ENCODE results near the gene GAS2L1.

The GAS2L1 gene

DNA sequence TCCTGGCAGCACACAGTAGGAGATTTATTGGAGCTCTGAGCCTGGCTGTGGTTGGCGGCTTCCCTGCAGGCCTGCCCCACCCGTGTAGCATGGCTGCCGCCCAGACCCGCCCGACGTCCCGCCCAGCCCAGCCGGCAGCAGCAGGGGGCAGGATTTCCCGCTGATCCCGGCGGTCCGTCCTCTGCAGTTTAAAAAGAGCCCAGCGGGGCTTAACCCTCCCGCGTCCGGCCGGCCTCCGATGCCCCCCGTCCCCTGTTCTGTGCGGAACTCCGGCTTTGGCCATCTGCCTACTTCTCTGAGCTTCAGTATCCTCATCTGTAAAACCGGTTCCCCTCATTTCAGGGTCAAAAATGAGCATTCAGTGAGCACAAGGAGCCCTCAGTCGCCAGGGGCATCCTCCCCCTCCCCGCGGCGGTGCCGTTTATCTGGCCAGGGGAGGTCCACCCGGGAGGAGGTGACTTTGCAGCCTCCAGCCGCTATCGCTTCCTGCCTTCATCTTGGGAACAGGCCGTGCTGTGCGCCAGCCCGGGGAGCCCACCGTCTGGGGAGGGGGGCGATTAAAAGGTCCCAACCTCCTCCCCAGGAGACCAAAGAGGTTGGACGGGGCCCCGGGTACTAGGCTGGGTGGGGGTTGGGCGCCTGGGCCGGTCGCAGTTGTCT is at the start of gene GAS2L1:
GAS2L1 (plus strand) TSS at position 476 of the 660 bp plus-strand sequence. CDS start 1,456 bp downstream, outside the sequence.
- TF ChIP-seq ZNF274 (IDR thresholded peaks at IDR 0.05; ENCODE audit: low read depth, low read length), result no peak
- H3K4me3 ChIP-seq (ENCODE audit: low read length), result peak within 1 kb of the TSS; percentile 10; the same call in 1 of the 2 replicates

DNA sequence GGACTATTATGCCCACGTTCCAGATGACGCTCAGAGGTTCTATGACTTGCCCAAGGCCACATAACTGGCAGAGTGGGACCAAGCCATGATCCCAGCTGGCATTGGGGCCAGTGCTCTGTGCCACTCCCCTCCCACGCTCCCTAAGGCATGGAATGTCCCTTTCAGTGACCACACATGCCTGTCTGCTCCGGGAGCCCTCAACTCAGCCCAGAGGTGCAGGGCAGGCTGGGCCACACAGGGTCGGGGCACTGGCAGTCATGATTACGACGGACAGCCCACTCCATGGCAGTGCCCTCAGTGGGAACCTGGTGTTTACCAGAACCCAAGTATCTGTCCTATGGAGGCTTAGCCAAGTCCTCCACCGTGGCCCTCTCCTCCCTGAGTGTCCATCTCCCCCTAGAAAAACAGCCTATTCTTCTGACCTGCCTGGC is 48.7 kb upstream of the GAS2L1 start:
- TF ChIP-seq ZNF274 (IDR thresholded peaks at IDR 0.05; ENCODE audit: low read depth, low read length), result no peak
- H3K4me3 ChIP-seq (ENCODE audit: low read length), result no peak overlapping the region

DNA sequence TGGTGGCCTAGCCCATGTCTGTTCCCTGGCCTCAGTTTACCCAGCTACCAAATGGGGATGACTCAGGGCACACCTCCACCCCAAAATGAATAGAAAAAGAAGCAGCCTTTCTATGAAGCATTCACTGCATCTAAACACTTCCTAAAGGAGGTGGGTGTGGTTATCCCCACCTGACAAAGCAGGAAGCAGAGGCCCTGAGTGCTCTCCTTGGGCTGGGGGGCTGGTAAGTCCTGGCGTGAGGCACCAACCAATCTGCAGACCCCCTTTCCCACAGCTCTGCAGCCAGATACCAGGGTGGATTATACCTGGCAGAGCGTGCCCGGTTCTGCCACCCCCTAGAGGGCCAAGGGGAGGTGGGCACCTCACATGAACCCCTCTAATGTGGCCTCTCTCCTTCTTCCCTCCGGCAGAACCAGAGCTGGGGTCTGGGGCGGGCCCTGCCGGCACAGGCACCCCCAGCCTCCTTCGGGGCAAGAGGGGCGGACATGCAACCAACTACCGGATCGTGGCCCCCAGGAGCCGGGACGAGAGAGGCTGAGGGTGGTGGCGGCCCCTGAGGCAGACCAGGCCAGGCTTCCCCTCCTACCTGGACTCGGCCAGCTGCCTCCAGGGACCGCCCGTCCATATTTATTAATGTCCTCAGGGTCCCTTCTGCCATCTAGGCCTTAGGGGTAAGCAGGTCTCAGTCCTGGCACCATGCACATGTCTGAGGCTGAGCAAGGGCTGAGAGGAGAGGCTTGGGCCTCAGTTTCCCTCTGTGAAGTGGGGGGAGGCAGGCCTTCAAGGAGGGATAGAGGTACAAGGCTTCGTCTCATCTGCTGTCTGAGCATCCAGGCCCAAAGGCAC is 47.8 kb upstream of the GAS2L1 start:
- no peak for TF ChIP-seq ZNF274 (IDR thresholded peaks at IDR 0.05; ENCODE audit: low read depth, low read length)
- H3K4me3 ChIP-seq (ENCODE audit: low read length), result no peak overlapping the region

DNA sequence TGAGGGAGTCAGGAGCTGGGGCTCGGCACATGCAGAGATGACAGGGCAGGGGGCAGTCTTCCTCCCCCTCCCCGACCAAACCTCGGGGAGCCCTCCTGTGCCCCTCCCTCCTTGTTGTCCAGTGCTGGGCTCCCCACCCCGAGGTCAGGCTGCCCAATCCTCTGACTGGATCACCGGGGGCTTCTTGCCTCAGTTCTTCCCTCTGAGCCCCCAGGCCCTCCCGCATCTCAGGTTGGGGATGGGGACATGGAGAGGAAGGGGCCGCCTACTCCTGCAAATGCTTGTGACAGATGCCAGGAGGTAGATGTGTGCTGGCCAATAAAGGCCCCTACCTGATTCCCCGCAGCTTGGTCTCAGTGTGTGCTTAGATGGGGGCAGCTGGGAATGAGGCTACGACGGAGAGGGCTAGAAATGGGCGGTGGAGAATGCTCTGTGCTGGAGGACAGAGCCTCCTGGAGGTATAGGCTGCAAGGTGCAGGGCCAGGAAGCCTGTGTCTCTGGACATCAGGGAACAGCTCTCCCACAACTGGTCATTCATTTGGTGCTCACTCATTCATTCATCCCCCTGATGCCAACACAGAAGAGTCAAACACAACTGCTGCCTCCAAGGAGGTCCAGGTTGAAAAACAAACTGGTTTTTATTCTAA is 47.1 kb upstream of the GAS2L1 start:
- TF ChIP-seq ZNF274 (IDR thresholded peaks at IDR 0.05; ENCODE audit: low read depth, low read length), result no peak
- no peak overlapping the region for H3K4me3 ChIP-seq (ENCODE audit: low read length)

DNA sequence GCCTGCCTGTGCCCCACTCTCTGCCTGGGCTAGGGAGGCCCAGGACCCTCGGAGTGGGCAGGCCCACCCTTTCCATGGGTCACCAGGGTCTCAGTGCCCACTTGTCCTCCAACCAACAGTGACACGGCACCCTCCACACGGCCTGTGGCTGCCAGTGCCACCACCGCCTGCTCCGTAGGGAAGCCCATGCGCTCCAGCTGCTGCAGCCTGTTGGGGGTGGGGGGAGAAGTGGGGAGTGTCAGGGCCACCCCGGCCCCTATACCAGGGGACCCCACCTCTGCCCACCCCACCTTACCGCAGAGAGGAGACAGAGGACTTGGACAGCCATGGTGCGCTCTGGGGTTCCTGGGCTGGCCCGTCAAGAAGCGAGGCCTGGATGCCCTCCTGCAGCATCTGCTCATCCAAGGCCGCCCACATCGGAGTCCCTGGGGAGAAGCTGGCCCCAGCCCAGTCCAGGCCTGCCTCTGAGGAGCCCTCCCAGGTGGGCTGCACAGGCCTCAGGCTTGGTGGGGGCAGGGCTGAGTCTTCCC is 46.4 kb upstream of the GAS2L1 start:
- TF ChIP-seq ZNF274 (IDR thresholded peaks at IDR 0.05; ENCODE audit: low read depth, low read length), result no peak

DNA sequence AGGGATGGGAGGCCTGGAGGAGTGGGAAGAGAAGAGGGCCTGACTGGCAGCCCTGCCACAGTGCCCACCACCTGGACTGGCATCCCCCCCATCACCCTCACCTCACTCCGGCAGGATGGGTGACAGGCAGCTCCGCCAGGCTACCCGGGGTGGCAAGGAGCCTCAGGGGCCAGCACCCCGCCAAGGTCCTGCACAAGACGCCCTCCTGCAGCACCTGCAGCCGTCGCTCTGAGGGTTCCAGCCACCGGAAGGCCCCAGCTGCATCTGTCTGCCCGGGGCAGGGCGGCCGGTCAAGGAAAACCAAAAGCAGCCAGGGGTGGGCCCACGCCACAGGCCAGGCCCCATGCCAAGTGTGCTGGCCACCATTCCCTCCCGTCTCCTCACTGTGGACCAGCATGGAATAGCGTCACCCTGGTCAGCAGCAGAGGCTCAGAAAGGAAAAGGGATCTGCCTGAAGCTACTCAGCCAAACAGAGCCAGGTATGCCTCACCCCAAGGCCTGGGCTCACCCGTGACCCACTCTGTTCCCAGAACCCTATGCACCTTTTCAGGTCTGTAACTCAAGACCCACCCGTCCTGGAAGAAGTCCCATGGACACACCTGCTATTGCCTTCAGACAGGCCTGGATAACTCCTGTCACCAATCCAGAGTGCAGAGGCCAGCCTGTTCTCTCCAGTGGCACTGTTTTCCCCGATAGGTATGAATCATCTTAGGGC is 45.7 kb upstream of the GAS2L1 start:
- H3K4me3 ChIP-seq (ENCODE audit: low read length), result no peak overlapping the region
- TF ChIP-seq ZNF274 (IDR thresholded peaks at IDR 0.05; ENCODE audit: low read depth, low read length), result no peak

More for the DNA sequence above, 46.4 kb upstream of the GAS2L1 start:
- H3K4me3 ChIP-seq (ENCODE audit: low read length), result no peak overlapping the region

DNA sequence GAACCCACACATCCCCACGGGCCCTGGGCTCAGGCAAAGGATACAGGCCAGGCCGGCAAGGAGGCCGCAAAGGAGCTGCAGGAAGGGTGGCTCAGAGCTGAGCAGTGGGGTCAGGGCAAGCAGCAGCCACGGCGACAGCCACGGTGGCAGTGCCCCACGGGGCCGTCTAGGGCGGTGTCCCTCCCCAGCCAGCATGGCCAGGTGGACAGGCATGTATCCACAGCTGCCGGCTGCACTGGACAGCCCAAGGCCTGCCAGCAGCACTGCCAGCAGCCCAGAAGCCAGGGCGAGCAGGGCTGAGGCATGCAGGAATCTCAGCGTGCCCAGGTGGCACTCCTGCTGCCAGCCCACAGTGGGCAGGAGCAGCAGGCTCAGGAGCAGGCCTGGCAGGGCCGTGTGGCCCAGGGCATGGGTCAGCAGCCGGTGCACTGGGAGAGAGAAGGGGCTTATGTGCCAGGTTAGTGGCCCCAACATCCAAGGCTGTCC is 42.6 kb upstream of the GAS2L1 start:
- TF ChIP-seq ZNF274 (IDR thresholded peaks at IDR 0.05; ENCODE audit: low read depth, low read length), result no peak
- no peak overlapping the region for H3K4me3 ChIP-seq (ENCODE audit: low read length)

DNA sequence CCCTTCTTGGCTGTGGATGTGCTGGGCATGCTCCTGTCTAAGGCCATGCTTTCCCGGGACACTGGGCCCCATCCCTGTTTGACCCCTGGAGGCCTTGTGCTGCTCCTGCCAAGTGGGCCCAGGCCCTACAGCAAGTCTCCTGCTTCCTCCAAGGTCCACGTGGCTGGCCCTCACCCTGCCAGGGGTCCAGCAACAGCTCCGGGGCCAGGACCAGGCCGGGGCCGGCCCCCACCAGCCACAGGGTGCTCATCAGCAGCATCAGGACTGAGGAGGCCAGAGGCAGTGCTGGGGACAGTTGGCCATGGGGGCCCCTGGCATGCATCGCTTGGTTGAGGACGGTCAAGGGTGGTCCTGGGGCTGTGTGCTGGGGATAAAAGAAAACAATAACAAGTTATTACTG is 41.1 kb upstream of the GAS2L1 start:
- TF ChIP-seq ZNF274 (IDR thresholded peaks at IDR 0.05; ENCODE audit: low read depth, low read length), result no peak
- H3K4me3 ChIP-seq (ENCODE audit: low read length), result no peak overlapping the region

DNA sequence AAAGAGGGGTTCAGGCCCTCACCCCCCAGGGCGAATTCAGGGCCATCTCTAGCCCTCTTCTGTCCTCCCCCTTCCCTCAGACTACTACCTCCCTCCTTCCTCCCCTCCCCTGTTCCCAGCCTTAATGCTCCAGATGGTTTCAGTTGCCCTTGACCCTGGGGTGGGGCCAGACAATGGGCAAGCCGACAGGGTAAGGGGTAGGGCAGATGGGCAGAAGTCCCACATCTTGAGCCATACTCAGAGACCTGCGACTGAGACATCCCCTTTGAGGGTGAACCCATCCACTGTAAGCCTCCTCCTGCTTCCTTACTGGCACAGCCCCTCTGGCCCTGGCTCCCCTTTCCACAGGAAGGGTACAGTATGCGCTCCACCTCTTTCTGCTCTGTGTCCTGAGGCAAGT is 40.5 kb upstream of the GAS2L1 start:
- no peak overlapping the region for H3K4me3 ChIP-seq (ENCODE audit: low read length)
- TF ChIP-seq ZNF274 (IDR thresholded peaks at IDR 0.05; ENCODE audit: low read depth, low read length), result no peak

DNA sequence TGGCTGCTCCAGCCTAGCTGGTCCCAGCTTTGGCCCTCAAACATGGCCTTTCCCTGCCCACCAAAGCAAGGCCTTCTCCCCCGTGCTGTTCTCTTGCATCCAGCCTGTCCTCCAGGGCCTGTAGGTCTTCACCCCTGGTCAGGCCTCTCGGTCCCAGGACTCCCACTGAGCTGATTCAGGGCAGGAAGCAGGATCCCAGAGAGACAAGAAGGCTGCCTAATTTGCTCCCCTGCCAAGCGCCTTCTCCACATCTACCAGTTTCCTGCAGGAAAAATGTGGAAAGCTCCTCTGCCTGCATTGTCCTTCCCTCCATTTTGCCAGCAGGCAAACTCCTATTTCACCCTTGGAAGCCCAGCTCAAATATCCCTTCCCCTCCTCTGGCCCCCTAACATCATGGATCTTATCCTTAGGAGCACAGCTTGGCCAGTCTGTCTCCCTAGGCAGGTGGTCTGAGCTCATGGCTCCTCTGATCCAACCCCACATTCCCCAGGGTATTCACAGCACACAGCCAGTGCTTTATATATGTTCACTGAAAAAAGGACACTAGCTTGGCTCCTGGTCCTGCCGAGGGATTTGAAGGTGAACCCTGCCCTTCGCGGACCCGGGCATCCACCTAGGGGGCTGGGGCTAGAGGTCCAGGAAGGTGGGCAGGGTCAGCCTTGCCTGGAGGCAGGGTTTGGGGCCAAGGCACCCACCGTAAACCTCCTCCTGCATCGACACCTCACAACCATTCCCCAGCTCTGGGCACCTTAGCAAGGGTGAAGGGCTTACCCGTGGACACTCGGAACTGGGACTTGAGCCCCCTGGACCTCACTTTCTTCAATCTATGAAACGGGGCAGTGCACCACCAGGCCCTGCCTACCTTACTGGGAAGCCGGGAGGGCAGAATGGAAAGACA is 39.6 kb upstream of the GAS2L1 start:
- H3K4me3 ChIP-seq (ENCODE audit: low read length), result peak overlapping the region; percentile 82
- TF ChIP-seq ZNF274 (IDR thresholded peaks at IDR 0.05; ENCODE audit: low read depth, low read length), result no peak

DNA sequence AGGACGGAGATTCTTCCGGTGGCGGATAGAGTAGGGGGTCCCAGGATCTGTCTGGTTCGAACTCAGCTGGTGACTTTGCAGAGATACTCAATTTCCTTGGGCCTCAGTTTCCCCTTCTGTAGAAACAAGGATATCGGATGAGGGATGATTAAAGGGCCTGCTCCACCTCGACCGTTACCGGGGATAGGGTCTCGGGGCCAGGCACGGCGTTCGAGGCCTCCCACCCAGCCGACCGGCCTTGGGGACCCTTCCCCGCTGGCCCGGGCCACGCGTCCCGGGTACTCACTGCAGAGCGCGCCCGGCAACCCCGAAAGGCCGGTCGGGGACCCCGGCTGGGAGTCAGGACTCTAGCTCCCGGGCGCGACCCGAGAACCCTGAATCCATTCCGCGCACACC is 39.0 kb upstream of the GAS2L1 start:
- TF ChIP-seq ZNF274 (IDR thresholded peaks at IDR 0.05; ENCODE audit: low read depth, low read length), result no peak
- H3K4me3 ChIP-seq (ENCODE audit: low read length), result peak overlapping the region; percentile 82

DNA sequence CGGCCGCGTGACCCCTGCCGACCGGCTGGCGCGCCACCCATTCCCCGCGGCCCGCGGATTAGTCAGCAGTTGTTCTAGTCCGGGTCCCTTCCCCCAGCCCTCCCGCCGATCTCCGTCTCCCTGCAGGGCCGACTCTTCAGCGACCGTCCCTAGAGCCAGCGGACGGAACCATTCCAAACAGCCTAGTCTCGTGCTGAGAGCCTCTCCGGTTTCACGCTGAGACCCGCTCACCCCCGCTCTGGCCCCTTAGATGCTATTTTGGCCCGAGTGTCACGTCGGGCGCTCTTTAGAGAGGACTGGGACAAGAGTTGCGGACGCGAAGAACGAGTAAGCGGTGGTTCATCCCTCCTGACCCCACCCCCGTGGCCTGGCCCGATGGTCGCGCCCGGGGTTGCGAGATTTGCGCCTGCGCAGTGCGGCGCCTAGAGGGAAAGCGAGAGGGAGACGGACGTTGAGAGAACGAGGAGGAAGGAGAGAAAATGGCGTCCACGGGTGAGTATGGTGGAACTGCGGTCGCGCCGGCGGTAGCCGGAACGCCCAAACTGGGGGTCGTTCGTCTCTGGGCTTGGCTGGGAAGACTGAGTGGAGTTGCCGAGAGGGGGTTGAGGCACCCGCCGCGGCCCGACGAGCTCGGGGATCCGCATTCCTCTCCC is 38.5 kb upstream of the GAS2L1 start, which contains the start of the genes EWSR1 and RHBDD3:
EWSR1 (plus strand) TSS at position 411 of the 653 bp plus-strand sequence; CDS start at position 480, 69 bp downstream.
RHBDD3 (minus strand) TSS at position 124 of the 653 bp plus-strand sequence. CDS start 2,355 bp downstream, outside the sequence.
- TF ChIP-seq ZNF274 (IDR thresholded peaks at IDR 0.05; ENCODE audit: low read depth, low read length), result no peak

More for the DNA sequence above, 38.5 kb upstream of the GAS2L1 start, which contains the start of the genes EWSR1 and RHBDD3:
- H3K4me3 ChIP-seq (ENCODE audit: low read length), result peak within 1 kb of the TSS; percentile 82
